Naive thymus-derived CD4-positive, alpha-beta T cell (primary cell): ENCODE results near the gene DAW1. TPM values are rescaled to one million over a fixed set of nuclear protein-coding genes. Genes with fewer than 3 reads are reported as not detected.

Experiments
- ATAC-seq: fragments of 150-1000 bp; cut with Tn5 transposase; 2 replicates; pipeline ENCODE4 v1.10.0; 2021; ENCODE audit warnings: mild to moderate bottlenecking, moderate library complexity
- CTCF ChIA-PET: fragments of 350-600 bp; sonication (Branson Sonifier 250); formaldehyde crosslinking; loops from one replicate; lab custom pipeline; 2021; ENCODE audit warnings: antibody characterized with exemption; lab: Charles Lee
- POLR2A ChIA-PET: fragments of 350-600 bp; sonication (Branson Sonifier 250); formaldehyde crosslinking; loops from one replicate; lab custom pipeline; 2021; ENCODE audit warnings: antibody characterized with exemption, inconsistent platforms; lab: Charles Lee
- DNase-seq, 9 donors: peaks; one replicate each; pipeline versions ENCODE4 v3.0.0 to v3.0.0-alpha.2; 2020 to 2022; ENCODE audit warnings: mixed read lengths in 1 of 9
- H3K27ac ChIP-seq: one replicate; pipeline ENCODE4 v1.7.0; 2013; ENCODE audit warnings: mild to moderate bottlenecking, low read depth, low read length, moderate library complexity
- H3K27me3 ChIP-seq, 2 donors: one replicate each; pipeline ENCODE4 v1.7.0; 2013; ENCODE audit warnings: low read length in 2 of 2, mild to moderate bottlenecking in 2 of 2, moderate library complexity in 2 of 2; ENCODE audit not compliant: control insufficient read depth in 2 of 2, insufficient read depth in 2 of 2
- H3K36me3 ChIP-seq, 3 experiments: 1 replicate in 2 of 3; 2 replicates in 1 of 3; pipeline ENCODE4 v1.7.0; 2013; ENCODE audit warnings: low read length in 3 of 3, mild to moderate bottlenecking in 3 of 3, moderate library complexity in 1 of 3; ENCODE audit not compliant: insufficient read depth in 3 of 3, control insufficient read depth in 2 of 3
- H3K4me1 ChIP-seq, 2 donors: one replicate each; pipeline ENCODE4 v1.7.0; 2013; ENCODE audit warnings: low read length in 2 of 2, mild to moderate bottlenecking in 2 of 2, moderate library complexity in 1 of 2; ENCODE audit not compliant: control insufficient read depth in 2 of 2, insufficient read depth in 2 of 2
- H3K4me3 ChIP-seq: 2 replicates; pipeline ENCODE4 v1.7.0; 2013; ENCODE audit warnings: mild to moderate bottlenecking, low read length
- H3K9me3 ChIP-seq, 3 experiments: 1 replicate in 2 of 3; 2 replicates in 1 of 3; pipeline ENCODE4 v1.7.0; 2013; ENCODE audit warnings: low read length in 3 of 3; ENCODE audit not compliant: control insufficient read depth in 2 of 3
- H3K27ac Mint-ChIP-seq, 9 donors: one replicate each; pipeline ENCODE4 v1.8.0; 2020 to 2022; ENCODE audit warnings: mixed read lengths in 9 of 9, mild to moderate bottlenecking in 8 of 9, moderate library complexity in 5 of 9, inconsistent platforms in 2 of 9
- H3K27me3 Mint-ChIP-seq, 5 donors: one replicate each; pipeline ENCODE4 v1.8.0; 2021 to 2022; ENCODE audit warnings: mixed read lengths in 5 of 5, mild to moderate bottlenecking in 1 of 5
- H3K36me3 Mint-ChIP-seq, 5 donors: one replicate each; pipeline ENCODE4 v1.8.0; 2020 to 2022; ENCODE audit warnings: mixed read lengths in 5 of 5, mild to moderate bottlenecking in 3 of 5, inconsistent platforms in 1 of 5
- H3K4me1 Mint-ChIP-seq, 7 donors: one replicate each; pipeline ENCODE4 v1.8.0; 2020 to 2022; ENCODE audit warnings: mixed read lengths in 7 of 7, mild to moderate bottlenecking in 3 of 7, inconsistent platforms in 1 of 7
- H3K4me3 Mint-ChIP-seq, 10 donors: one replicate each; pipeline ENCODE4 v1.8.0; 2020 to 2022; ENCODE audit warnings: mild to moderate bottlenecking in 10 of 10, mixed read lengths in 10 of 10, moderate library complexity in 6 of 10, inconsistent platforms in 2 of 10
- H3K9me3 Mint-ChIP-seq, 11 donors: one replicate each; pipeline ENCODE4 v1.8.0; 2020 to 2022; ENCODE audit warnings: mixed read lengths in 11 of 11, mild to moderate bottlenecking in 4 of 11, inconsistent platforms in 1 of 11, moderate library complexity in 1 of 11
- intact Hi-C, 2 donors: fragments of 100-400 bp; cut with micrococcal nuclease; formaldehyde crosslinking; loops; one replicate each; pipeline ENCODE4 v1.15.1; 2023
- polyA plus RNA-seq, 2 donors: library from polyadenylated mRNA; unstranded; fragments of 300-500 nt; fragmentation: Illumina TruSeq; gene quantifications; one replicate each; pipeline ENCODE4 v1.2.3, GENCODE V29; 2021
- total RNA-seq, 6 experiments: library from RNA in 5 of 6; stranded (reverse) in 5 of 6; gene quantifications; 1 replicate in 5 of 6; 2 replicates in 1 of 6; pipeline ENCODE4 v1.2.3 and lab custom pipeline; 2021 to 2026

The DAW1 gene
- total and polyA plus RNA-seq, 7 experiments from 2014 or later, result not detected

- no peaks in the 10 kb centered on the region for H3K4me1 ChIP-seq
- ATAC-seq (no peak), DNase-seq (no peak)
- intact Hi-C loops, result no loop called here
- no peaks in the 10 kb centered on the region for H3K9me3 ChIP-seq
- H3K27me3 ChIP-seq, result no peaks in the 10 kb centered on the region
- no peaks in the 10 kb centered on the region for H3K36me3 ChIP-seq
- POLR2A ChIA-PET, result no interaction called here
- no peak overlapping the region for H3K27ac ChIP-seq
- no peak overlapping the region for H3K27ac Mint-ChIP-seq
- H3K36me3 Mint-ChIP-seq, result no peaks in the 10 kb centered on the region
- H3K4me3 Mint-ChIP-seq, result no peak overlapping the region
- peaks cover 0 to 2% (median 0%) of the 10 kb centered on the region in 11 donors for H3K9me3 Mint-ChIP-seq
- CTCF ChIA-PET, result no interaction called here
- peaks cover 0 to 20% (median 5%) of the 10 kb centered on the region in 5 donors for H3K27me3 Mint-ChIP-seq
- H3K4me3 ChIP-seq, result no peak overlapping the region
- H3K4me1 Mint-ChIP-seq, result no peaks in the 10 kb centered on the region
Observed at GRCh38 chr2:227856697-227857096, 14.7 kb upstream of the DAW1 start.

- no peaks in the 10 kb centered on the region for H3K36me3 ChIP-seq
- ATAC-seq (no peak), DNase-seq (no peak)
- Mint-ChIP-seq H3K4me3 (no peak overlapping the region), H3K27me3 (peaks cover 0 to 9% (median 0%) of the 10 kb centered on the region in 5 donors), H3K27ac (no peak overlapping the region), H3K9me3 (no peaks in the 10 kb centered on the region), H3K36me3 (no peaks in the 10 kb centered on the region), H3K4me1 (no peaks in the 10 kb centered on the region)
- POLR2A ChIA-PET, result no interaction called here
- H3K4me1 ChIP-seq, result no peaks in the 10 kb centered on the region
- H3K4me3 ChIP-seq, result no peak overlapping the region
- intact Hi-C loops, result no loop called here
- H3K9me3 ChIP-seq, result no peaks in the 10 kb centered on the region
- no peaks in the 10 kb centered on the region for H3K27me3 ChIP-seq
- CTCF ChIA-PET, result no interaction called here
- H3K27ac ChIP-seq, result no peak overlapping the region
Observed at GRCh38 chr2:227860221-227860641, 11.2 kb upstream of the DAW1 start.

GRCh38 chr2:227861011-227861410, 10.4 kb upstream of the DAW1 start:
- no peaks in the 10 kb centered on the region for H3K27me3 ChIP-seq
- POLR2A ChIA-PET, result no interaction called here

GRCh38 chr2:227862227-227862740, 9.1 kb upstream of the DAW1 start:
- intact Hi-C loops, result loop anchor here (1.0 to 2.0 kb wide), 2 partner anchors 203 to 204 kb away; no protein-coding TSS in a partner anchor
- DNase-seq, result no peak
- Histone ChIP-seq H3K27me3 (no peaks in the 10 kb centered on the region), H3K4me3 (no peak overlapping the region), H3K36me3 (no peaks in the 10 kb centered on the region), H3K4me1 (no peaks in the 10 kb centered on the region), H3K9me3 (no peaks in the 10 kb centered on the region), H3K27ac (no peak overlapping the region)
- peaks cover 0 to 17% (median 4%) of the 10 kb centered on the region in 5 donors for H3K27me3 Mint-ChIP-seq
- H3K27ac Mint-ChIP-seq, result no peak overlapping the region
- H3K36me3 Mint-ChIP-seq, result no peaks in the 10 kb centered on the region
- no peaks in the 10 kb centered on the region for H3K4me1 Mint-ChIP-seq
- no peak overlapping the region for H3K4me3 Mint-ChIP-seq
- CTCF ChIA-PET, result interaction anchor here (2.0 kb wide), 1 partner anchor 205 kb away, joined by 7 read pairs; no protein-coding TSS in a partner anchor
- peak; percentile 48 for ATAC-seq
- H3K9me3 Mint-ChIP-seq, result peaks cover 0 to 3% (median 0%) of the 10 kb centered on the region in 11 donors
- POLR2A ChIA-PET, result no interaction called here

More at GRCh38 chr2:227861011-227861410, 10.4 kb upstream of the DAW1 start:
- H3K9me3 ChIP-seq, result no peaks in the 10 kb centered on the region
- no peak overlapping the region for H3K4me3 ChIP-seq
- ATAC-seq (no peak), DNase-seq (no peak)
- CTCF ChIA-PET, result no interaction called here
- H3K27me3 Mint-ChIP-seq, result peaks cover 0 to 12% (median 0%) of the 10 kb centered on the region in 5 donors
- no peaks in the 10 kb centered on the region for H3K36me3 Mint-ChIP-seq
- no peak overlapping the region for H3K27ac ChIP-seq
- no peaks in the 10 kb centered on the region for H3K9me3 Mint-ChIP-seq
- no peaks in the 10 kb centered on the region for H3K4me1 ChIP-seq
- no peaks in the 10 kb centered on the region for H3K4me1 Mint-ChIP-seq
- H3K36me3 ChIP-seq, result no peaks in the 10 kb centered on the region
- H3K27ac Mint-ChIP-seq, result no peak overlapping the region
- no peak overlapping the region for H3K4me3 Mint-ChIP-seq
- intact Hi-C loops, result no loop called here

- DNase-seq (no peak), ATAC-seq (no peak)
- POLR2A ChIA-PET, result no interaction called here
- CTCF ChIA-PET, result interaction anchor here (2.0 kb wide), 1 partner anchor 205 kb away, joined by 7 read pairs; no protein-coding TSS in a partner anchor
- no peak overlapping the region for H3K27ac ChIP-seq
- Mint-ChIP-seq H3K27me3 (peaks cover 0 to 17% (median 4%) of the 10 kb centered on the region in 5 donors), H3K9me3 (peaks cover 0 to 3% (median 0%) of the 10 kb centered on the region in 11 donors), H3K4me1 (no peaks in the 10 kb centered on the region), H3K4me3 (no peak overlapping the region), H3K27ac (no peak overlapping the region), H3K36me3 (no peaks in the 10 kb centered on the region)
- no peaks in the 10 kb centered on the region for H3K27me3 ChIP-seq
- H3K4me1 ChIP-seq, result no peaks in the 10 kb centered on the region
- H3K36me3 ChIP-seq, result no peaks in the 10 kb centered on the region
- intact Hi-C loops, result loop anchor here (1.0 to 2.0 kb wide), 2 partner anchors 204 to 205 kb away; no protein-coding TSS in a partner anchor
- no peaks in the 10 kb centered on the region for H3K9me3 ChIP-seq
- no peak overlapping the region for H3K4me3 ChIP-seq
Observed at GRCh38 chr2:227862741-227863588, 8.5 kb upstream of the DAW1 start.

GRCh38 chr2:227864161-227864756, 7.2 kb upstream of the DAW1 start:
- no peak overlapping the region for H3K4me3 Mint-ChIP-seq
- POLR2A ChIA-PET, result no interaction called here
- no peaks in the 10 kb centered on the region for H3K27me3 ChIP-seq
- H3K4me3 ChIP-seq, result no peak overlapping the region
- CTCF ChIA-PET, result no interaction called here
- H3K4me1 ChIP-seq, result no peaks in the 10 kb centered on the region
- H3K27ac Mint-ChIP-seq, result no peak overlapping the region
- no peaks in the 10 kb centered on the region for H3K9me3 ChIP-seq
- H3K4me1 Mint-ChIP-seq, result no peaks in the 10 kb centered on the region
- H3K36me3 Mint-ChIP-seq, result no peaks in the 10 kb centered on the region
- no peak for ATAC-seq
- no peak overlapping the region for H3K27ac ChIP-seq
- H3K9me3 Mint-ChIP-seq, result peaks cover 0 to 3% (median 0%) of the 10 kb centered on the region in 11 donors
- intact Hi-C loops, result no loop called here
- DNase-seq, result no peak
- H3K36me3 ChIP-seq, result no peaks in the 10 kb centered on the region
- H3K27me3 Mint-ChIP-seq, result peaks cover 1 to 17% (median 5%) of the 10 kb centered on the region in 5 donors
